Ascending aorta (tissue), 2 donors: ENCODE measurements around the gene POU3F2. TPM values are rescaled to one million over a fixed set of nuclear protein-coding genes. Genes with fewer than 3 reads are reported as not detected.

Experiments
- DNase-seq, 2 donors: peaks; one replicate each; pipeline ENCODE4 v3.0.0-alpha.2; 2019; ENCODE audit warnings: low spot score in 2 of 2
- H3K27ac ChIP-seq, 2 donors: fragments of 200-600 bp; sonication (generic); one replicate each; pipeline ENCODE4 v1.5.1; 2016 to 2017; ENCODE audit warnings: mild to moderate bottlenecking in 1 of 2
- H3K27me3 ChIP-seq: fragments of 200-600 bp; sonication (generic); one replicate; pipeline ENCODE4 v1.5.1; 2017
- H3K36me3 ChIP-seq, 2 donors: fragments of 200-600 bp; sonication (generic); one replicate each; pipeline ENCODE4 v1.5.1; 2016
- H3K4me1 ChIP-seq, 2 donors: fragments of 200-600 bp; sonication (generic); one replicate each; pipeline ENCODE4 v1.5.1; 2016 to 2017; ENCODE audit warnings: mild to moderate bottlenecking in 1 of 2
- H3K4me3 ChIP-seq, 2 donors: fragments of 200-600 bp; sonication (generic); one replicate each; pipeline ENCODE4 v1.5.1; 2016 to 2017; ENCODE audit warnings: mild to moderate bottlenecking in 1 of 2
- H3K9me3 ChIP-seq, 2 donors: fragments of 200-600 bp; sonication (generic); one replicate each; pipeline ENCODE4 v1.5.1; 2016
- CTCF ChIP-seq, 3 experiments: fragments of 200-600 bp in 2 of 3; fragments of 450-650 bp in 1 of 3; sonication (generic) in 2 of 3; IDR thresholded peaks; one replicate each; pipeline ENCODE4 v1.5.1; 2016 to 2019; ENCODE audit warnings: antibody characterized with exemption in 3 of 3, mild to moderate bottlenecking in 1 of 3, moderate library complexity in 1 of 3
- intact Hi-C: fragments of 100-400 bp; cut with DNase I; formaldehyde crosslinking; loops from one replicate; pipeline ENCODE4 v1.15.1; 2023
- total RNA-seq: library from RNA; depleted of rRNA; stranded (reverse); fragments of >200 nt; gene quantifications from one replicate; pipeline ENCODE4 v1.1.0, GENCODE V29; 2016

Gene POU3F2
- total RNA-seq, 1 donor from 2014 or later = not detected

DNA sequence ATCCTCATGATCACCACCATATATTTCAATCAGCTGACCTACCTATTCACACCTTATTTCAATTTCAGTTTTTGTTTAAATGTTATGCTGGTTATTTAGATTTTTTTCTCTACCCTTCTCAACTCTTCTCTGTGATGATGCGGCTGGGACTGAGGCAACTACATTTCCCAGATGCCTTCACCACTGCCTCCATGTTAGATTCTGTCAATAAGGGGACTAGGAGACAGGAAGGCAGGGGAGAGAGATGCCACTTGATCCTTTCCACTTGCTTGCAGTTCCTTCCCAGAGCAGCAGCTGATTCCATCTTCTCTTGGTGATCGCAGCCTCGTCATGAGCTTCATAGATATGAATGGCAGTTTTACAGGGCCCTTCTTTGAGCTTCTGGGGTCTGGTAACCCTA is 33.5 kb upstream of the POU3F2 start:
- no peaks in the 10 kb centered on the region for H3K27me3 ChIP-seq
- intact Hi-C loops = no loop called here
- no peaks in the 10 kb centered on the region for H3K9me3 ChIP-seq
- H3K27ac ChIP-seq = no peak overlapping the region
- no peaks in the 10 kb centered on the region for H3K36me3 ChIP-seq
- H3K4me3 ChIP-seq = no peak overlapping the region
- TF ChIP-seq CTCF (IDR thresholded peaks at IDR 0.05) = no peak
- no peak for DNase-seq
- no peaks in the 10 kb centered on the region for H3K4me1 ChIP-seq

DNA sequence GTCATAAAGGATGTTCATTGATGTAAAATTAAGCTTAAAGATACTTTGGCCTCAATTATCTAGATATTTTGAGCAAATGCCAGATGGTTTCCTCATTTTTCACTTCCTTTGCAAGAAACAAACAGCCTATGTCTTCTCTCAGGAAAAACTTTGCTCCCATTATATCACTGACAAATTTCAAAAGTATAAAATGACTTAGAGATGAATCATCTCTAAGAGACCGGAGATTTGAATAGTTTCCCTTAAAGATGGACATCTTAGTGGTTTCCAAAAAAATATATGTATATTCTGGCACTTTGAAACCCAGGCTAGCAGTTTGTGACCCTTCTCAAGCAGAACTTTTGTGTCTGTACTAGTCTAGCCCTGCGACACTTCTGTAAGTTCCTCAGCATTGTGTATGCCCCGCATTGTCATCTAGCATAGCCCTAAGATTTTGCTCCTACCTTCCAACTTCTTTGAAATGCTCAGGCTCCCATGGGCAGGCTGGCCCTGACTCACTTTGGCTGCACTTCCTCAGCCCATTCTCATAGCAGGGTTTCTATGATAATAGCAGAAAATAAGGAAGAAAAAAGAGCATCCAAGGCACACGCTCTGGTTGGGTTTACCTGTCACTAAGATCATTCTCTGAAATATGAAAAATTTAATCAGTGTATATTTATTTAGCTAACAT is 25.7 kb upstream of the POU3F2 start:
- no peaks in the 10 kb centered on the region for H3K9me3 ChIP-seq
- intact Hi-C loops = no loop called here
- TF ChIP-seq CTCF (IDR thresholded peaks at IDR 0.05) = no peak
- H3K27ac ChIP-seq = no peak overlapping the region
- no peaks in the 10 kb centered on the region for H3K4me1 ChIP-seq
- no peak for DNase-seq
- H3K27me3 ChIP-seq = no peaks in the 10 kb centered on the region
- no peak overlapping the region for H3K4me3 ChIP-seq
- no peaks in the 10 kb centered on the region for H3K36me3 ChIP-seq

DNA sequence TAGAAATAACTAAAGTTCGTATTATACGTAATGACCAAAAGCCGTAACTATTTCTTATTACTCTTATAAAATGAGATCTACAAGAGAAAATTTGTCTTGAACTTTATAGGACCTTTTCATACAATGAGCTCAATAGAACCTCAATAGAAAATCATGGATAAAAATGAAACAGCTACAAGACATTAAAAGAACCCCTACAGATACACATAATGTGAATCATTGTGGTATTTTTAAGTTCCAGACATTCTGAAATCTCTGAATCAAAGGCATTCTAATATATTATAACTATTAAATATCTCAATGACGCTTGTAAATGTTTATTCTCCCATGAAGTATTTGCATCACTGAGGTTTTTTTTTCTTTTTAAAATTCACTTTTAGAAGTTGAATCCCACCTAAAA is 22.2 kb upstream of the POU3F2 start:
- intact Hi-C loops = no loop called here
- H3K4me1 ChIP-seq = no peaks in the 10 kb centered on the region
- no peak for DNase-seq
- no peaks in the 10 kb centered on the region for H3K27me3 ChIP-seq
- H3K9me3 ChIP-seq = peaks cover 0 to 11% of the 10 kb centered on the region in 2 donors
- no peak overlapping the region for H3K4me3 ChIP-seq
- H3K36me3 ChIP-seq = no peaks in the 10 kb centered on the region
- TF ChIP-seq CTCF (IDR thresholded peaks at IDR 0.05) = no peak
- no peak overlapping the region for H3K27ac ChIP-seq

DNA sequence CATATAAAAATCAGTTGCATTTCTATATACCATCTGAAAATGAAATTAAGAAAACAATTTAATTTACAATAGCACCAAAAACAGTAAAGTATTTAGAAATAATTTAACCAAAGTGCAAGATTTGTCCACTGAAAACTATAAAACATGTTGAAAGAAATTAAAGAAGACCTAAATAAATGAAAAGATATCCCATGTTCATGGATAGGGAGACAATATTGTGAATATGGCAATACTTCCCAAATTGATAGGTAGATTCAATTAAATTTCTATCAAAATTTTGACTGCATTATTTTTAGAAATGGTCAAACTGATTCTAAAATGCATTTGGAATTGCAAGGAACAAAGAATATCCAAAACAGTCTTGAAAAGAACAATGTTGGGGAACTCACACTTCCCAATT is 17.6 kb upstream of the POU3F2 start:
- H3K4me3 ChIP-seq = no peak overlapping the region
- no peaks in the 10 kb centered on the region for H3K4me1 ChIP-seq
- no peak overlapping the region for H3K27ac ChIP-seq
- peaks cover 0 to 11% of the 10 kb centered on the region in 2 donors for H3K9me3 ChIP-seq
- intact Hi-C loops = no loop called here
- TF ChIP-seq CTCF (IDR thresholded peaks at IDR 0.05) = no peak
- H3K36me3 ChIP-seq = no peaks in the 10 kb centered on the region
- no peaks in the 10 kb centered on the region for H3K27me3 ChIP-seq
- DNase-seq = no peak

DNA sequence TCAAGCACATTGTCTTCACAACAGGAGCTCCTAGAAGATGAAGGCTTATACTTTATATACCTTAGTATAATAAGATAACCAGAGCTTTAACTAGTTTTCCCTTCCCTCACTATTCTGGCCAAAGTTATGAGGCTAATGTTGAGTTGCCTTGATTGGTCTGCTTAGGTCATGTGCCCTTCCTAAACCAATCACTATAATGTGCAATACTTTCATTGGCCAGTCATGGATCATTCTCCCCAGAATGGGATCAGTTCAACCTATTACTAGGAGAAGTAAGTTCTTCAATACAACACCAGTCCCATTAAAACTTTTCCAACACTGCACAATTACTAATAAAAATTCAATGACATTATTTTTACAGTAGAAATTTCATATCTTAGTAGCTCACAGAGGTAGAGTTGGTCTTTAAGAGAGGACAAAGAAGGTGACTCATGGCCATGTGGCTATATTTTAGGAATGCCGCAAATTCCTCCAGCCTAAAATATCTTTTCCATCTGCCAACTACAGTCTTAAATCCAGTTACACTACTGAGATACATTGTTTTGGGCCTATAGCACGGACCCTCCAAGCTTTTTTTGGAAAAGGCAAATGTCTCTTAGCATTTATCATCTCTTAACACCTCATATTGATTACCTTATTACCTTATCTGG is 12.5 kb upstream of the POU3F2 start:
- intact Hi-C loops = loop anchor here (10.0 kb wide), 1 partner anchor 793 kb away; no protein-coding TSS in a partner anchor
- TF ChIP-seq CTCF (IDR thresholded peaks at IDR 0.05) = no peak
- Histone ChIP-seq H3K36me3 (no peaks in the 10 kb centered on the region), H3K4me1 (peaks cover 0 to 7% of the 10 kb centered on the region in 2 donors), H3K4me3 (no peak overlapping the region), H3K9me3 (no peaks in the 10 kb centered on the region), H3K27me3 (peaks cover 6% of the 10 kb centered on the region), H3K27ac (no peak overlapping the region)
- no peak for DNase-seq
